B cell (primary cell): ENCODE measurements around the gene PFDN6. TPM values are rescaled to one million over a fixed set of nuclear protein-coding genes. Genes with fewer than 3 reads are reported as not detected.

Source experiments
- ATAC-seq: fragments of 200-7000 bp; cut with Tn5 transposase; one replicate; pipeline ENCODE4 v1.10.0; 2021; ENCODE audit warnings: low read depth, mild to moderate bottlenecking, moderate number of reproducible peaks, moderate library complexity
- CTCF ChIA-PET: fragments of 350-600 bp; sonication (Branson Sonifier 250); formaldehyde crosslinking; loops from one replicate; lab custom pipeline; 2021; ENCODE audit warnings: antibody characterized with exemption, inconsistent platforms; lab: Charles Lee
- POLR2A ChIA-PET: fragments of 350-600 bp; sonication (Branson Sonifier 250); formaldehyde crosslinking; loops from one replicate; lab custom pipeline; 2021; ENCODE audit warnings: antibody characterized with exemption; lab: Charles Lee
- DNase-seq: peaks from one replicate; pipeline ENCODE4 v3.0.0; 2013
- H2AFZ ChIP-seq: 2 replicates; pipeline ENCODE4 v1.6.1; 2012; ENCODE audit warnings: mild to moderate bottlenecking, low read depth, low read length; ENCODE audit not compliant: insufficient read depth, poor library complexity, severe bottlenecking
- H3K27ac ChIP-seq, 2 donors: 1 replicate in 1 of 2; 2 replicates in 1 of 2; pipeline ENCODE4 v1.5.1; 2012 to 2013; ENCODE audit warnings: low read length in 2 of 2, mild to moderate bottlenecking in 2 of 2, moderate library complexity in 1 of 2
- H3K27me3 ChIP-seq, 4 experiments: fragments of 200-600 bp in 1 of 4; sonication (generic) in 1 of 4; replicated peaks in 1 of 4; 1 replicate in 2 of 4; 2 replicates in 2 of 4; pipeline versions ENCODE4 v1.6.1 to v1.7.0; 2013 to 2016; ENCODE audit warnings: low read length in 3 of 4, mild to moderate bottlenecking in 2 of 4, mixed read lengths in 1 of 4, moderate library complexity in 1 of 4; ENCODE audit not compliant: insufficient read depth in 4 of 4, control insufficient read depth in 3 of 4; ENCODE audit errors: control extremely low read depth in 1 of 4
- H3K36me3 ChIP-seq, 2 experiments: replicated peaks in 1 of 2; 1 replicate in 1 of 2; 2 replicates in 1 of 2; pipeline versions ENCODE4 v1.6.1 to v1.7.1; 2013; ENCODE audit warnings: low read length in 1 of 2; ENCODE audit not compliant: insufficient read depth in 2 of 2, control insufficient read depth in 1 of 2; ENCODE audit errors: control extremely low read depth in 1 of 2, extremely low read depth in 1 of 2
- H3K4me1 ChIP-seq, 2 donors: fragments of 200-600 bp in 1 of 2; sonication (generic) in 1 of 2; 1 replicate in 1 of 2; 2 replicates in 1 of 2; pipeline versions ENCODE4 v1.5.1 to v1.6.1; 2013 to 2017; ENCODE audit warnings: low read length in 2 of 2; ENCODE audit not compliant: control insufficient read depth in 2 of 2, insufficient read depth in 2 of 2
- H3K4me2 ChIP-seq: replicated peaks from 2 replicates; pipeline ENCODE3; 2012; ENCODE audit warnings: mild to moderate bottlenecking, low read depth, low read length; ENCODE audit not compliant: poor library complexity, severe bottlenecking
- H3K4me3 ChIP-seq, 5 experiments: fragments of 200-600 bp in 1 of 5; sonication (generic) in 1 of 5; 1 replicate in 3 of 5; 2 replicates in 2 of 5; pipeline versions ENCODE4 v1.5.1 to v1.7.0; 2011 to 2016; ENCODE audit warnings: low read length in 4 of 5, mild to moderate bottlenecking in 4 of 5, low read depth in 2 of 5, control low read depth in 1 of 5, moderate library complexity in 1 of 5; ENCODE audit not compliant: insufficient read depth in 1 of 5; ENCODE audit errors: control extremely low read depth in 1 of 5, extremely low read depth in 1 of 5
- H3K79me2 ChIP-seq: fragments of 200-600 bp; sonication (generic); one replicate; pipeline ENCODE4 v1.6.0; 2016; ENCODE audit warnings: low read length; ENCODE audit not compliant: control insufficient read depth, insufficient read depth
- H3K9ac ChIP-seq: fragments of 200-600 bp; sonication (generic); 2 replicates; pipeline ENCODE4 v1.6.1; 2017; ENCODE audit warnings: mild to moderate bottlenecking, low read length, moderate library complexity
- H3K9me3 ChIP-seq, 3 donors: one replicate each; pipeline versions ENCODE4 v1.6.1 to v1.7.1; 2013; ENCODE audit warnings: low read length in 2 of 3; ENCODE audit not compliant: control insufficient read depth in 2 of 3, insufficient read depth in 1 of 3; ENCODE audit errors: control extremely low read depth in 1 of 3
- H4K20me1 ChIP-seq: 2 replicates; pipeline ENCODE4 v1.6.0; 2012; ENCODE audit warnings: mild to moderate bottlenecking, low read length; ENCODE audit not compliant: insufficient read depth, control insufficient read depth, poor library complexity, severe bottlenecking
- H3K27ac Mint-ChIP-seq: one replicate; pipeline ENCODE4 v1.8.0; 2021; ENCODE audit warnings: mixed read lengths
- H3K27me3 Mint-ChIP-seq: one replicate; pipeline ENCODE4 v1.8.0; 2021; ENCODE audit warnings: mixed read lengths
- H3K4me1 Mint-ChIP-seq: one replicate; pipeline ENCODE4 v1.8.0; 2021; ENCODE audit warnings: mixed read lengths
- H3K4me3 Mint-ChIP-seq: one replicate; pipeline ENCODE4 v1.8.0; 2021; ENCODE audit warnings: mixed read lengths
- H3K9me3 Mint-ChIP-seq: one replicate; pipeline ENCODE4 v1.8.0; 2022; ENCODE audit warnings: mixed read lengths; ENCODE audit not compliant: insufficient read depth
- EZH2 ChIP-seq: IDR thresholded peaks from 2 replicates; pipeline ENCODE4 v1.6.1; 2012; ENCODE audit warnings: borderline replicate concordance, low read depth, mild to moderate bottlenecking, moderate library complexity, low read length; ENCODE audit not compliant: insufficient read depth, poor library complexity, severe bottlenecking
- intact Hi-C: fragments of 100-400 bp; cut with micrococcal nuclease; formaldehyde crosslinking; loops from one replicate; pipeline ENCODE4 v1.10.0; 2022
- polyA plus RNA-seq: library from polyadenylated mRNA; depleted of rRNA; stranded (reverse); fragments of >200 nt; gene quantifications from 2 replicates; pipeline ENCODE4 v1.2.3, GENCODE V29; 2012
- total RNA-seq, 2 donors: library from RNA; stranded (reverse); fragments of 120-200 nt in 1 of 2; gene quantifications; 1 replicate in 1 of 2; 2 replicates in 1 of 2; pipeline versions ENCODE4 v1.2.3 to v1.2.4, GENCODE V29; 2013 to 2022
- TF ChIP-seq, protein P1 (sequence below): fragments of 200-600 bp; IDR thresholded peaks from one replicate; pipeline ENCODE4 v1.8.0; 2022; ENCODE audit warnings: antibody characterized with exemption, mild to moderate bottlenecking

PFDN6 gene
- total and polyA plus RNA-seq, 2 donors (not counting 1 experiment from before 2014, with no cell fraction given), result 33.2 to 51.1 TPM

- H3K36me3 ChIP-seq, result peaks cover 5 to 57% of the 10 kb centered on the region in 2 experiments
- H3K4me1 Mint-ChIP-seq, result peaks cover 74% of the 10 kb centered on the region
- CTCF ChIA-PET, result interaction anchor here (0.6 to 3.9 kb wide), 14 partner anchors 10 to 812 kb away, joined by 3 to 41 read pairs (median 10); partner anchors contain the start of genes PFDN6, RGL2, TAPBP and WDR46
Measured at GRCh38 chr6:33276581-33276863, 12.9 kb upstream of the PFDN6 start.

More at GRCh38 chr6:33276581-33276863, 12.9 kb upstream of the PFDN6 start:
- Histone ChIP-seq H3K4me2 (peak overlapping the region; percentile 95), H3K4me3 (peak overlapping the region; percentile 59 to 86 (median 78)), H4K20me1 (peaks cover 48% of the 10 kb centered on the region), H3K9ac (peak overlapping the region; percentile 91), H2AFZ (peak overlapping the region; percentile 90), H3K27me3 (no peaks in the 10 kb centered on the region), H3K9me3 (no peaks in the 10 kb centered on the region), H3K4me1 (peaks cover 55 to 70% of the 10 kb centered on the region in 2 donors), H3K79me2 (peaks cover 35% of the 10 kb centered on the region), H3K27ac (peak overlapping the region; percentile 80 to 87)
- ATAC-seq (no peak), DNase-seq (no peak)
- TF ChIP-seq, protein P1, sequence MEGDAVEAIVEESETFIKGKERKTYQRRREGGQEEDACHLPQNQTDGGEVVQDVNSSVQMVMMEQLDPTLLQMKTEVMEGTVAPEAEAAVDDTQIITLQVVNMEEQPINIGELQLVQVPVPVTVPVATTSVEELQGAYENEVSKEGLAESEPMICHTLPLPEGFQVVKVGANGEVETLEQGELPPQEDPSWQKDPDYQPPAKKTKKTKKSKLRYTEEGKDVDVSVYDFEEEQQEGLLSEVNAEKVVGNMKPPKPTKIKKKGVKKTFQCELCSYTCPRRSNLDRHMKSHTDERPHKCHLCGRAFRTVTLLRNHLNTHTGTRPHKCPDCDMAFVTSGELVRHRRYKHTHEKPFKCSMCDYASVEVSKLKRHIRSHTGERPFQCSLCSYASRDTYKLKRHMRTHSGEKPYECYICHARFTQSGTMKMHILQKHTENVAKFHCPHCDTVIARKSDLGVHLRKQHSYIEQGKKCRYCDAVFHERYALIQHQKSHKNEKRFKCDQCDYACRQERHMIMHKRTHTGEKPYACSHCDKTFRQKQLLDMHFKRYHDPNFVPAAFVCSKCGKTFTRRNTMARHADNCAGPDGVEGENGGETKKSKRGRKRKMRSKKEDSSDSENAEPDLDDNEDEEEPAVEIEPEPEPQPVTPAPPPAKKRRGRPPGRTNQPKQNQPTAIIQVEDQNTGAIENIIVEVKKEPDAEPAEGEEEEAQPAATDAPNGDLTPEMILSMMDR, result no peak
- TF ChIP-seq EZH2, result no peak
- H3K9me3 Mint-ChIP-seq, result no peaks in the 10 kb centered on the region
- intact Hi-C loops, result no loop called here
- POLR2A ChIA-PET, result interaction anchor here (0.6 to 5.1 kb wide), 11 partner anchors 12 to 115 kb away, joined by 3 to 39 read pairs (median 8); partner anchors contain the start of genes KIFC1, PFDN6, RGL2 and RING1
- H3K27ac Mint-ChIP-seq, result peak overlapping the region; percentile 91
- H3K27me3 Mint-ChIP-seq, result no peaks in the 10 kb centered on the region
- H3K4me3 Mint-ChIP-seq, result peak overlapping the region; percentile 92
